Immature natural killer cell (primary cell): ENCODE measurements around the gene RPL9. TPM values are rescaled to one million over a fixed set of nuclear protein-coding genes. Genes with fewer than 3 reads are reported as not detected.
"Not testable (repeated sequence)": the region's sequence is repeated elsewhere in the genome, so short reads cannot be mapped to it uniquely, and the experiment has no call there.

Source experiments
- DNase-seq, 3 donors: peaks; one replicate each; pipeline ENCODE4 v3.0.0; 2022; ENCODE audit warnings: mixed read lengths in 1 of 3
- H3K27ac Mint-ChIP-seq, 6 donors: one replicate each; pipeline ENCODE4 v1.8.0; 2020; ENCODE audit warnings: mixed read lengths in 6 of 6, mild to moderate bottlenecking in 5 of 6, inconsistent platforms in 4 of 6, moderate library complexity in 3 of 6
- H3K27me3 Mint-ChIP-seq, 3 donors: one replicate each; pipeline ENCODE4 v1.8.0; 2020 to 2021; ENCODE audit warnings: low read depth in 3 of 3, mild to moderate bottlenecking in 3 of 3, mixed read lengths in 3 of 3, moderate library complexity in 3 of 3, inconsistent platforms in 1 of 3
- H3K36me3 Mint-ChIP-seq, 3 donors: one replicate each; pipeline ENCODE4 v1.8.0; 2020; ENCODE audit warnings: mixed read lengths in 3 of 3, inconsistent platforms in 2 of 3, mild to moderate bottlenecking in 2 of 3
- H3K4me1 Mint-ChIP-seq, 2 donors: one replicate each; pipeline ENCODE4 v1.8.0; 2020; ENCODE audit warnings: inconsistent platforms in 2 of 2, mild to moderate bottlenecking in 2 of 2, mixed read lengths in 2 of 2, moderate library complexity in 1 of 2
- H3K4me3 Mint-ChIP-seq, 5 donors: one replicate each; pipeline ENCODE4 v1.8.0; 2020; ENCODE audit warnings: mild to moderate bottlenecking in 5 of 5, mixed read lengths in 5 of 5, inconsistent platforms in 3 of 5, moderate library complexity in 3 of 5
- H3K9me3 Mint-ChIP-seq, 6 donors: one replicate each; pipeline ENCODE4 v1.8.0; 2020; ENCODE audit warnings: mild to moderate bottlenecking in 6 of 6, mixed read lengths in 6 of 6, inconsistent platforms in 4 of 6, moderate library complexity in 3 of 6
- polyA plus RNA-seq, 3 donors: library from polyadenylated mRNA; unstranded; fragments of 300-500 nt; fragmentation: Illumina TruSeq; gene quantifications; one replicate each; pipeline ENCODE4 v1.2.3, GENCODE V29; 2021

Gene RPL9
- 1,000 to 10,000 TPM in 2 of 3 donors, 100 to 1,000 TPM in 1; 864 to 2,045 (median 1,318) TPM for polyA plus RNA-seq

- Mint-ChIP-seq H3K4me1 (peaks cover 36 to 66% of the 10 kb centered on the region in 2 donors), H3K36me3 (peaks cover 4 to 25% (median 11%) of the 10 kb centered on the region in 3 donors), H3K4me3 (peak within 1 kb of the TSS; percentile 95 to 98 (median 97))
These were observed at the start of gene RPL9, which contains the start of gene LIAS for GRCh38 chr4:39458505-39459300. Gene RPL9, minus strand, starts transcription at chr4:39458922. Its CDS starts 483 bp downstream, at chr4:39458439. Gene LIAS, plus strand, starts transcription at chr4:39459056. Its CDS starts 62 bp downstream, at chr4:39459118.

GRCh38 chr4:39505581-39505980 is 46.9 kb upstream of the RPL9 start:
- peak overlapping the region in 1 of 6 donors; percentile 64 for H3K27ac Mint-ChIP-seq
- no peak overlapping the region for H3K4me3 Mint-ChIP-seq
- no peaks in the 10 kb centered on the region for H3K9me3 Mint-ChIP-seq
- no peak for DNase-seq
- no peaks in the 10 kb centered on the region for H3K4me1 Mint-ChIP-seq
- H3K27me3 Mint-ChIP-seq = no peaks in the 10 kb centered on the region
- peaks cover 17 to 49% (median 35%) of the 10 kb centered on the region in 3 donors for H3K36me3 Mint-ChIP-seq

More at GRCh38 chr4:39458505-39459300, at the start of gene RPL9, which contains the start of gene LIAS:
- Mint-ChIP-seq H3K27ac (peak within 1 kb of the TSS; percentile 98 to 100 (median 99)), H3K27me3 (peaks cover 5 to 11% (median 9%) of the 10 kb centered on the region in 3 donors), H3K9me3 (no peaks in the 10 kb centered on the region)
- DNase-seq = peak; percentile 93 to 94 (median 93)

- DNase-seq = no peak
- Mint-ChIP-seq H3K4me3 (no peak overlapping the region), H3K4me1 (no peaks in the 10 kb centered on the region), H3K27ac (no peak overlapping the region), H3K9me3 (no peaks in the 10 kb centered on the region), H3K36me3 (peaks cover 23 to 44% (median 26%) of the 10 kb centered on the region in 3 donors), H3K27me3 (no peaks in the 10 kb centered on the region)
These were observed 45.8 kb upstream of the RPL9 start for GRCh38 chr4:39504538-39504937.

- not testable (repeated sequence) for H3K27me3 Mint-ChIP-seq, H3K4me3 Mint-ChIP-seq, H3K4me1 Mint-ChIP-seq, H3K27ac Mint-ChIP-seq, H3K9me3 Mint-ChIP-seq, DNase-seq
- peaks cover 25 to 44% (median 33%) of the 10 kb centered on the region in 3 donors for H3K36me3 Mint-ChIP-seq
These were observed 43.9 kb upstream of the RPL9 start for GRCh38 chr4:39502664-39503035.

GRCh38 chr4:39502019-39502663 is 43.4 kb upstream of the RPL9 start:
- Mint-ChIP-seq H3K4me3 (no peak overlapping the region), H3K27me3 (no peaks in the 10 kb centered on the region), H3K36me3 (peaks cover 25 to 41% (median 33%) of the 10 kb centered on the region in 3 donors), H3K4me1 (no peaks in the 10 kb centered on the region), H3K27ac (no peak overlapping the region), H3K9me3 (no peaks in the 10 kb centered on the region)
- DNase-seq = no peak

- no peak overlapping the region for H3K4me3 Mint-ChIP-seq
- H3K9me3 Mint-ChIP-seq = no peaks in the 10 kb centered on the region
- peaks cover 0 to 3% (median 0%) of the 10 kb centered on the region in 3 donors for H3K27me3 Mint-ChIP-seq
- H3K27ac Mint-ChIP-seq = no peak overlapping the region
- DNase-seq = no peak
- H3K4me1 Mint-ChIP-seq = no peaks in the 10 kb centered on the region
- H3K36me3 Mint-ChIP-seq = peaks cover 16 to 21% (median 20%) of the 10 kb centered on the region in 3 donors
These were observed 40.0 kb upstream of the RPL9 start for GRCh38 chr4:39498727-39499020.

- Mint-ChIP-seq H3K36me3 (peaks cover 15 to 16% (median 15%) of the 10 kb centered on the region in 3 donors), H3K9me3 (no peaks in the 10 kb centered on the region), H3K4me1 (no peaks in the 10 kb centered on the region), H3K27ac (no peak overlapping the region), H3K4me3 (no peak overlapping the region), H3K27me3 (peaks cover 0 to 3% (median 0%) of the 10 kb centered on the region in 3 donors)
- DNase-seq = no peak
These were observed 39.4 kb upstream of the RPL9 start for GRCh38 chr4:39497909-39498726.

- Mint-ChIP-seq H3K36me3 (peaks cover 8 to 12% (median 8%) of the 10 kb centered on the region in 3 donors), H3K4me1 (no peaks in the 10 kb centered on the region), H3K27me3 (peaks cover 0 to 3% (median 0%) of the 10 kb centered on the region in 3 donors), H3K4me3 (no peak overlapping the region), H3K9me3 (no peaks in the 10 kb centered on the region), H3K27ac (no peak overlapping the region)
- no peak for DNase-seq
These were observed 36.9 kb upstream of the RPL9 start for GRCh38 chr4:39495446-39496213.

- Mint-ChIP-seq H3K27me3 (peaks cover 0 to 3% (median 0%) of the 10 kb centered on the region in 3 donors), H3K4me1 (no peaks in the 10 kb centered on the region), H3K9me3 (no peaks in the 10 kb centered on the region), H3K27ac (no peak overlapping the region), H3K36me3 (peaks cover 4 to 8% (median 5%) of the 10 kb centered on the region in 3 donors), H3K4me3 (no peak overlapping the region)
- no peak for DNase-seq
These were observed 35.6 kb upstream of the RPL9 start for GRCh38 chr4:39494354-39494753.

- Mint-ChIP-seq H3K4me1 (no peaks in the 10 kb centered on the region), H3K4me3 (no peak overlapping the region)
These were observed 31.6 kb upstream of the RPL9 start for GRCh38 chr4:39490322-39490721.

GRCh38 chr4:39486221-39486804 is 27.6 kb upstream of the RPL9 start:
- Mint-ChIP-seq H3K27me3 (peaks cover 0 to 2% (median 2%) of the 10 kb centered on the region in 3 donors), H3K4me3 (no peak overlapping the region), H3K36me3 (no peaks in the 10 kb centered on the region), H3K27ac (no peak overlapping the region), H3K4me1 (no peaks in the 10 kb centered on the region), H3K9me3 (peaks cover 0 to 5% (median under 1%) of the 10 kb centered on the region in 6 donors)
- DNase-seq = no peak

More at GRCh38 chr4:39490322-39490721, 31.6 kb upstream of the RPL9 start:
- peaks cover 0 to 2% (median under 1%) of the 10 kb centered on the region in 3 donors for H3K27me3 Mint-ChIP-seq
- H3K36me3 Mint-ChIP-seq = no peaks in the 10 kb centered on the region
- no peak overlapping the region for H3K27ac Mint-ChIP-seq
- peaks cover 0 to 2% (median 0%) of the 10 kb centered on the region in 6 donors for H3K9me3 Mint-ChIP-seq
- DNase-seq = no peak

- Mint-ChIP-seq H3K4me1 (no peaks in the 10 kb centered on the region), H3K27me3 (peaks cover 0 to 2% (median 2%) of the 10 kb centered on the region in 3 donors), H3K9me3 (peaks cover 0 to 5% (median under 1%) of the 10 kb centered on the region in 6 donors), H3K4me3 (no peak overlapping the region), H3K27ac (no peak overlapping the region), H3K36me3 (no peaks in the 10 kb centered on the region)
- no peak for DNase-seq
These were observed 26.0 kb upstream of the RPL9 start for GRCh38 chr4:39484582-39485272.
